ENCODE measurements around the gene ALDH1A1. TPM values are rescaled to one million over a fixed set of nuclear protein-coding genes. Genes with fewer than 3 reads are reported as not detected.

The ALDH1A1 gene
- total and polyA plus RNA-seq, 3 donors from 2014 or later: 307 to 474 (median 337) TPM

DNA sequence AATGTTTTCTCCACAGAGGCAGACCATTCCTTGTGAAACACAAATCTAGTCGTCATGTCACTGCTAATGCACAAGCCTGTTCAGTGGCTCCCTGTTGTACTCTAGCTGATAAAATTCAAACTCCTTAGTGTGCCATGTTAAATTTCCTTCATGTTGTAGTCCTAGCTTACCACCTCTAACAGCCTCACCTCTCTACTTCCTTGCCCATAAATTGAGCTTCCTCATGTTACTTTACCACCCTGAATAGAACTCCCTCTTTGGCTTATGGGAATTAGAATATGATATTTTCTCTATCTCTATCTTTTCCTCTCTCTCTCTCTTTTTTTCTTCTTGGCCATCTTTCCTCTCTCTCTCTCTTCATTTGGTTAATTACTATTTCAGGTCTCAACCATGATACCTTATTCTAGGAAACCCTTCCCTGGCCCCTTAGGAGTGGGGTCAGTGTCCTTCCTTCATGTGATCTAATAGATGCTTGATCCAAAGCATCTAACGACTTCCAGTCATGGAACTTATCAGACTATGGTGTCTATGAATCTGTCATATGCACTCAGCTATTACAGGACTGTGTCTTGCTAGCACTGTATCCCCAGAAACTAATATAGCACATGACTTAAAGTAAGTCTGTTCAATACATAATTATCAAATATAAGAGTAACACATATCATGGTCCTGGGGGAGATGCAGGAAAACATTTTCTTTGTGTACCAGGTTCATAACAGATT, 31.5 kb upstream of the ALDH1A1 start:
- TF ChIP-seq POLR2A (IDR thresholded peaks at IDR 0.05): no peak
- TF ChIP-seq, protein P1, sequence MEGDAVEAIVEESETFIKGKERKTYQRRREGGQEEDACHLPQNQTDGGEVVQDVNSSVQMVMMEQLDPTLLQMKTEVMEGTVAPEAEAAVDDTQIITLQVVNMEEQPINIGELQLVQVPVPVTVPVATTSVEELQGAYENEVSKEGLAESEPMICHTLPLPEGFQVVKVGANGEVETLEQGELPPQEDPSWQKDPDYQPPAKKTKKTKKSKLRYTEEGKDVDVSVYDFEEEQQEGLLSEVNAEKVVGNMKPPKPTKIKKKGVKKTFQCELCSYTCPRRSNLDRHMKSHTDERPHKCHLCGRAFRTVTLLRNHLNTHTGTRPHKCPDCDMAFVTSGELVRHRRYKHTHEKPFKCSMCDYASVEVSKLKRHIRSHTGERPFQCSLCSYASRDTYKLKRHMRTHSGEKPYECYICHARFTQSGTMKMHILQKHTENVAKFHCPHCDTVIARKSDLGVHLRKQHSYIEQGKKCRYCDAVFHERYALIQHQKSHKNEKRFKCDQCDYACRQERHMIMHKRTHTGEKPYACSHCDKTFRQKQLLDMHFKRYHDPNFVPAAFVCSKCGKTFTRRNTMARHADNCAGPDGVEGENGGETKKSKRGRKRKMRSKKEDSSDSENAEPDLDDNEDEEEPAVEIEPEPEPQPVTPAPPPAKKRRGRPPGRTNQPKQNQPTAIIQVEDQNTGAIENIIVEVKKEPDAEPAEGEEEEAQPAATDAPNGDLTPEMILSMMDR (IDR thresholded peaks at IDR 0.05): no peak
- WGBS, 2 donors: 79% methylated on average over 2 of the region's 2 CpGs
- H3K4me1 ChIP-seq: no peaks in the 10 kb centered on the region
- intact Hi-C loops (cut with DNase I; ENCODE audit: low total_unique reads): no loop called here
- H3K9me3 ChIP-seq: no peaks in the 10 kb centered on the region
- H3K27ac ChIP-seq: no peak overlapping the region
- H3K36me3 ChIP-seq (ENCODE audit: low read depth, missing control alignments): no peaks in the 10 kb centered on the region
- H3K4me3 ChIP-seq: no peak overlapping the region
- no peaks in the 10 kb centered on the region for H3K27me3 ChIP-seq
- no peak for DNase-seq

DNA sequence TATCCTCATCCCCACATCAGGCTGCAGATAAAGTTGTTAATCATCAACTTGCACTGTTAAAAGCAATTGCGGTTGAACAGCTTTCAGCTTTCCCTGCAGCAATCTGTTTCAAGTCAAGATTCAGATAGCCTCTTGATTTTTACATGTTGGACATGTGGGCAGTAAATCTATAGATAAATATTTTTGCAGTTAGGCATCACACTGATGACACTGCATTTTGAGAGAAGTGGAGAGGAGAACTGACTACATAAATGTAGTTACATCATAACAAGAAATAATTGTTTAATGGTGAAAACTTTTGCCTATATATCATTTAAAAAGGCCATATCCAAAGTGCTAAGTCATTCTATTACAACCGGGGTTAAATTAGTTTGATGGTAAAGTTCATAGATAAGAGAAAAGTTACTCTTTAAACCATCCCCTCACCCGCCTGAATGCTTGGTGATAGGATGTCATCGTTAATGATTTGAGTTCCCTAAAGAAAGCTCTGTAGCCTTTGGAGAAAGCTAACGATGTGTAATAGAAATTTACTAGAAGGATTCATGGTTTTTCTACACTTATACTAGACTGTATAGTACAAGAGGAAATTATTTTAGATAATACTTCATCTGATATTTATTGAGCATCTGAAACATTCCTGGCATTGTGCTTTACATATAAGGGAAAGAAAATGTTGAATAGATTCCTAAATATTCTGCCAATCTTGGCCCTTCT, 30.8 kb upstream of the ALDH1A1 start:
- 54 to 66% methylated on average over 5 of the region's 5 CpGs for WGBS, 2 donors
- Histone ChIP-seq H3K36me3 (ENCODE audit: low read depth, missing control alignments) (no peaks in the 10 kb centered on the region), H3K4me3 (no peak overlapping the region), H3K9me3 (no peaks in the 10 kb centered on the region), H3K27me3 (no peaks in the 10 kb centered on the region), H3K27ac (no peak overlapping the region), H3K4me1 (no peaks in the 10 kb centered on the region)
- intact Hi-C loops (cut with DNase I; ENCODE audit: low total_unique reads): no loop called here
- no peak for DNase-seq
- TF ChIP-seq, protein P1 (IDR thresholded peaks at IDR 0.05): no peak
- TF ChIP-seq POLR2A (IDR thresholded peaks at IDR 0.05): no peak

DNA sequence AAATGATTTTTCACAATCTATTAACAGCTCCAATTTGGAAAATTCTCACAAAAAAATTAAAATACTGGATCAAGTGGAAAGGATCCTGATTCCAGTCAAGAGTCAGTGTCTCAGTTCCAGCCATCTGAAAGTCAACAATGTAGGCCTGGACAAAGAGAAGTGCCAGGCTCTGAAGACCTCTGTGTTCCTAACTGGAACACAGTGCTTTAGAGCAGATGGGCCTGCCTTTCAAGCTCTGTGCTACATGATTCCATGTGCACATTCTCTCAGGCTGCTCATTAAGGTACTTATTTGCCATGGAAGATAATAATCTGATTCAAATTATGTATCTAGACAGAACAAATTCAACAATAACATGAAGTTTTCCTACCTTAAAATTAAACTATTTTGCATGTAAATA, 30.2 kb upstream of the ALDH1A1 start:
- Histone ChIP-seq H3K4me3 (no peak overlapping the region), H3K27me3 (no peaks in the 10 kb centered on the region), H3K27ac (no peak overlapping the region)

DNA sequence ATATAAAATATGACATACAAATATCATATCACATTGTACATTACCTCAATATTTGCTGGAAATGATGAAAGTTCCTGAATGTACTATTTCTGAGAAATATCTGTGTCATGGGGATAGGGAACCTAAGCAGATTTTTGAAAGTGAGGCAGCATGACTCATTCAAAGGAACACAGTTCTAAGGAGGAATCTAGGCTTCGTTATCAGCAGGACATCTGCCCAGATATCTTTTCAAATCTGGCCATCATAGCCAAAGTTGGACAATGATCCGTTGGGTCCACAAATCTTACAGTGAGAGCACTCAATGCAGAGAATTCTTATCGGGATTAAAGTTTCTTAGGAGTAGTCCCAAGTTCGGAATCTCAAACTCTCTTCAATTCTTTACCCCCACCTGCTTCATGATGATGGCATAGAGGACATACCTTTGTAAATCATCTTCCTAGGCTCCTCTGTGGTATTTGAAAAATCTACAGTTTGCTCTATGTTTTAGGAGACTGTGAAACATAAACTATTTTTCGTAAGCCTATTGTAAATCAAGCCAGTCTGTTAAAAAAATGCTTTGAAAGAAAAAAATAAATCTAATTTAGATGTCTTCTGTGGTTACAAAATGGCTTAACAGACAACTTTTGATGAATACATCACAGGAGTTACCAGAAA, 29.4 kb upstream of the ALDH1A1 start:
- 87 to 88% methylated on average over 5 of the region's 5 CpGs for WGBS, 2 donors
- Histone ChIP-seq H3K9me3 (no peaks in the 10 kb centered on the region), H3K4me3 (no peak overlapping the region), H3K27ac (no peak overlapping the region), H3K36me3 (ENCODE audit: low read depth, missing control alignments) (no peaks in the 10 kb centered on the region), H3K4me1 (no peaks in the 10 kb centered on the region), H3K27me3 (no peaks in the 10 kb centered on the region)
- no peak for TF ChIP-seq POLR2A (IDR thresholded peaks at IDR 0.05)
- TF ChIP-seq, protein P1 (IDR thresholded peaks at IDR 0.05): no peak
- no peak for DNase-seq
- intact Hi-C loops (cut with DNase I; ENCODE audit: low total_unique reads): no loop called here

More for the DNA sequence above, 30.2 kb upstream of the ALDH1A1 start:
- TF ChIP-seq, protein P1 (IDR thresholded peaks at IDR 0.05): no peak
- no peak for TF ChIP-seq POLR2A (IDR thresholded peaks at IDR 0.05)
- no peaks in the 10 kb centered on the region for H3K4me1 ChIP-seq
- no peak for DNase-seq
- intact Hi-C loops (cut with DNase I; ENCODE audit: low total_unique reads): no loop called here
- no peaks in the 10 kb centered on the region for H3K9me3 ChIP-seq
- no peaks in the 10 kb centered on the region for H3K36me3 ChIP-seq (ENCODE audit: low read depth, missing control alignments)
